CD14-positive monocyte (primary cell): ENCODE data around the gene FOCAD. TPM values are rescaled to one million over a fixed set of nuclear protein-coding genes. Genes with fewer than 3 reads are reported as not detected.

ENCODE experiments used
- DNase-seq, 3 donors: peaks; one replicate each; pipeline ENCODE4 v3.0.0-alpha.2; 2011 to 2022
- H2AFZ ChIP-seq: 2 replicates; pipeline ENCODE4 v1.6.0; 2012; ENCODE audit warnings: mild to moderate bottlenecking, low read depth, low read length, inconsistent platforms; ENCODE audit not compliant: insufficient read depth, poor library complexity, severe bottlenecking
- H3K27ac ChIP-seq, 2 donors: 1 replicate in 1 of 2; 2 replicates in 1 of 2; pipeline ENCODE4 v1.5.1; 2012 to 2013; ENCODE audit warnings: low read length in 2 of 2, control low read depth in 1 of 2, inconsistent platforms in 1 of 2, low read depth in 1 of 2, mild to moderate bottlenecking in 1 of 2
- H3K27me3 ChIP-seq, 2 donors: one replicate each; pipeline versions ENCODE4 v1.6.0 to v1.6.1; 2011 to 2013; ENCODE audit warnings: low read length in 2 of 2; ENCODE audit not compliant: control insufficient read depth in 2 of 2, insufficient read depth in 2 of 2
- H3K36me3 ChIP-seq, 2 donors: replicated peaks in 1 of 2; 1 replicate in 1 of 2; 2 replicates in 1 of 2; pipeline versions ENCODE4 v1.5.1 to v1.6.1; 2012 to 2013; ENCODE audit warnings: low read length in 2 of 2, control low read depth in 1 of 2, inconsistent platforms in 1 of 2, mild to moderate bottlenecking in 1 of 2; ENCODE audit not compliant: insufficient read depth in 2 of 2, control insufficient read depth in 1 of 2
- H3K4me1 ChIP-seq, 2 donors: 1 replicate in 1 of 2; 2 replicates in 1 of 2; pipeline versions ENCODE4 v1.5.1 to v1.6.1; 2012 to 2013; ENCODE audit warnings: low read length in 2 of 2, control low read depth in 1 of 2, inconsistent platforms in 1 of 2, mild to moderate bottlenecking in 1 of 2, moderate library complexity in 1 of 2; ENCODE audit not compliant: insufficient read depth in 2 of 2, control insufficient read depth in 1 of 2
- H3K4me2 ChIP-seq: replicated peaks from 2 replicates; pipeline ENCODE3; 2012; ENCODE audit warnings: low read length, moderate library complexity, mild to moderate bottlenecking; ENCODE audit not compliant: poor library complexity, severe bottlenecking; ENCODE audit errors: extremely low read depth
- H3K4me3 ChIP-seq, 3 experiments: fragments of 200-600 bp in 1 of 3; sonication (generic) in 1 of 3; replicated peaks in 1 of 3; 1 replicate in 2 of 3; 2 replicates in 1 of 3; pipeline ENCODE4 v1.5.1; 2011 to 2013; ENCODE audit warnings: low read length in 3 of 3, mild to moderate bottlenecking in 3 of 3, control low read depth in 2 of 3, low read depth in 2 of 3, inconsistent platforms in 1 of 3, moderate library complexity in 1 of 3
- H3K79me2 ChIP-seq: 2 replicates; pipeline ENCODE4 v1.6.0; 2012; ENCODE audit warnings: mild to moderate bottlenecking, control low read depth, inconsistent platforms, low read length, moderate library complexity; ENCODE audit not compliant: insufficient read depth
- H3K9ac ChIP-seq: 2 replicates; pipeline ENCODE4 v1.6.0; 2017; ENCODE audit warnings: low read length, mild to moderate bottlenecking; ENCODE audit not compliant: insufficient read depth, poor library complexity, severe bottlenecking
- H3K9me3 ChIP-seq, 2 donors: replicated peaks in 1 of 2; 1 replicate in 1 of 2; 2 replicates in 1 of 2; pipeline versions ENCODE4 v1.5.1 to v1.6.1; 2012 to 2013; ENCODE audit warnings: low read length in 2 of 2, control low read depth in 1 of 2; ENCODE audit not compliant: control insufficient read depth in 1 of 2, insufficient read depth in 1 of 2
- H4K20me1 ChIP-seq: 2 replicates; pipeline ENCODE4 v1.6.0; 2012; ENCODE audit warnings: mild to moderate bottlenecking, low read length, control low read depth, moderate library complexity; ENCODE audit not compliant: insufficient read depth
- H3K27ac Mint-ChIP-seq, 7 donors: one replicate each; pipeline ENCODE4 v1.8.0; 2020; ENCODE audit warnings: mild to moderate bottlenecking in 7 of 7, mixed read lengths in 7 of 7, moderate library complexity in 6 of 7, inconsistent platforms in 2 of 7
- H3K27me3 Mint-ChIP-seq, 3 donors: one replicate each; pipeline ENCODE4 v1.8.0; 2021 to 2022; ENCODE audit warnings: low read depth in 3 of 3, mild to moderate bottlenecking in 3 of 3, mixed read lengths in 3 of 3, moderate library complexity in 3 of 3, inconsistent platforms in 1 of 3
- H3K36me3 Mint-ChIP-seq, 2 donors: one replicate each; pipeline ENCODE4 v1.8.0; 2020; ENCODE audit warnings: mixed read lengths in 2 of 2, inconsistent platforms in 1 of 2, mild to moderate bottlenecking in 1 of 2
- H3K4me1 Mint-ChIP-seq: one replicate; pipeline ENCODE4 v1.8.0; 2020; ENCODE audit warnings: mild to moderate bottlenecking, mixed read lengths
- H3K4me3 Mint-ChIP-seq, 2 donors: one replicate each; pipeline ENCODE4 v1.8.0; 2020; ENCODE audit warnings: mild to moderate bottlenecking in 2 of 2, mixed read lengths in 2 of 2, moderate library complexity in 1 of 2
- H3K9me3 Mint-ChIP-seq, 7 donors: one replicate each; pipeline ENCODE4 v1.8.0; 2020 to 2022; ENCODE audit warnings: mixed read lengths in 7 of 7, mild to moderate bottlenecking in 6 of 7, moderate library complexity in 6 of 7, inconsistent platforms in 2 of 7
- WGBS: methylation state at CpG from one replicate; pipeline ENCODE4 v1.1.5; 2013; ENCODE audit warnings: missing lambda C conversion rate; ENCODE audit not compliant: insufficient coverage; 5-methylcytosine and 5-hydroxymethylcytosine counted together
- intact Hi-C, 2 donors: fragments of 100-400 bp; cut with micrococcal nuclease; formaldehyde crosslinking; loops; one replicate each; pipeline versions ENCODE4 v1.15.0 to v1.15.1; 2023
- polyA plus RNA-seq, 3 donors: library from polyadenylated mRNA; depleted of rRNA in 1 of 3; unstranded in 2 of 3; stranded (reverse) in 1 of 3; fragments of 300-500 nt in 2 of 3; fragments of >200 nt in 1 of 3; fragmentation: Illumina TruSeq in 2 of 3; gene quantifications; 1 replicate in 2 of 3; 2 replicates in 1 of 3; pipeline ENCODE4 v1.2.3, GENCODE V29; 2012 to 2021
- TF ChIP-seq, protein P1 (sequence below): fragments of 200-600 bp; IDR thresholded peaks from one replicate; pipeline ENCODE4 v1.8.0; 2022; ENCODE audit warnings: antibody characterized with exemption, mild to moderate bottlenecking

The FOCAD gene
- polyA plus RNA-seq, 3 donors = 4.9 to 6.3 (median 5.1) TPM

GRCh38 chr9:20643660-20644059, 40.4 kb upstream of the FOCAD start:
- H3K9ac ChIP-seq = no peak overlapping the region
- WGBS = 89% methylated on average over 2 of the region's 3 CpGs
- peaks cover 0 to 4% (median 2%) of the 10 kb centered on the region in 7 donors for H3K9me3 Mint-ChIP-seq
- intact Hi-C loops = no loop called here
- no peaks in the 10 kb centered on the region for H3K79me2 ChIP-seq
- H2AFZ ChIP-seq = no peak overlapping the region
- H3K4me2 ChIP-seq = no peak overlapping the region
- H3K4me3 Mint-ChIP-seq = no peak overlapping the region
- no peaks in the 10 kb centered on the region for H3K9me3 ChIP-seq
- H3K36me3 ChIP-seq = no peaks in the 10 kb centered on the region
- H4K20me1 ChIP-seq = no peaks in the 10 kb centered on the region
- TF ChIP-seq, protein P1, sequence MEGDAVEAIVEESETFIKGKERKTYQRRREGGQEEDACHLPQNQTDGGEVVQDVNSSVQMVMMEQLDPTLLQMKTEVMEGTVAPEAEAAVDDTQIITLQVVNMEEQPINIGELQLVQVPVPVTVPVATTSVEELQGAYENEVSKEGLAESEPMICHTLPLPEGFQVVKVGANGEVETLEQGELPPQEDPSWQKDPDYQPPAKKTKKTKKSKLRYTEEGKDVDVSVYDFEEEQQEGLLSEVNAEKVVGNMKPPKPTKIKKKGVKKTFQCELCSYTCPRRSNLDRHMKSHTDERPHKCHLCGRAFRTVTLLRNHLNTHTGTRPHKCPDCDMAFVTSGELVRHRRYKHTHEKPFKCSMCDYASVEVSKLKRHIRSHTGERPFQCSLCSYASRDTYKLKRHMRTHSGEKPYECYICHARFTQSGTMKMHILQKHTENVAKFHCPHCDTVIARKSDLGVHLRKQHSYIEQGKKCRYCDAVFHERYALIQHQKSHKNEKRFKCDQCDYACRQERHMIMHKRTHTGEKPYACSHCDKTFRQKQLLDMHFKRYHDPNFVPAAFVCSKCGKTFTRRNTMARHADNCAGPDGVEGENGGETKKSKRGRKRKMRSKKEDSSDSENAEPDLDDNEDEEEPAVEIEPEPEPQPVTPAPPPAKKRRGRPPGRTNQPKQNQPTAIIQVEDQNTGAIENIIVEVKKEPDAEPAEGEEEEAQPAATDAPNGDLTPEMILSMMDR = no peak
- H3K27me3 Mint-ChIP-seq = peaks cover 1 to 2% (median 2%) of the 10 kb centered on the region in 3 donors
- no peaks in the 10 kb centered on the region for H3K4me1 ChIP-seq
- no peak overlapping the region for H3K27ac ChIP-seq
- H3K27me3 ChIP-seq = no peaks in the 10 kb centered on the region
- no peaks in the 10 kb centered on the region for H3K36me3 Mint-ChIP-seq
- H3K4me3 ChIP-seq = no peak overlapping the region
- no peak overlapping the region for H3K27ac Mint-ChIP-seq
- no peak for DNase-seq
- no peaks in the 10 kb centered on the region for H3K4me1 Mint-ChIP-seq

- TF ChIP-seq, protein P1 = no peak
- Histone ChIP-seq H3K27ac (no peak overlapping the region), H3K4me2 (no peak overlapping the region), H3K27me3 (no peaks in the 10 kb centered on the region), H3K9me3 (no peaks in the 10 kb centered on the region), H4K20me1 (no peaks in the 10 kb centered on the region), H3K4me3 (no peak overlapping the region), H3K79me2 (no peaks in the 10 kb centered on the region), H2AFZ (no peak overlapping the region), H3K4me1 (no peaks in the 10 kb centered on the region), H3K36me3 (no peaks in the 10 kb centered on the region), H3K9ac (no peak overlapping the region)
- Mint-ChIP-seq H3K9me3 (peaks cover 0 to 5% (median 0%) of the 10 kb centered on the region in 7 donors), H3K4me3 (no peak overlapping the region), H3K36me3 (no peaks in the 10 kb centered on the region), H3K4me1 (no peaks in the 10 kb centered on the region), H3K27me3 (peaks cover 2 to 3% (median 3%) of the 10 kb centered on the region in 3 donors), H3K27ac (no peak overlapping the region)
- no peak for DNase-seq
- no CpG with 5 or more reads among the region's 4 CpGs for WGBS
- intact Hi-C loops = no loop called here
These were observed 37.4 kb upstream of the FOCAD start for GRCh38 chr9:20646656-20647055.
